Measurements from ENCODE around the gene CRYGC.

DNA sequence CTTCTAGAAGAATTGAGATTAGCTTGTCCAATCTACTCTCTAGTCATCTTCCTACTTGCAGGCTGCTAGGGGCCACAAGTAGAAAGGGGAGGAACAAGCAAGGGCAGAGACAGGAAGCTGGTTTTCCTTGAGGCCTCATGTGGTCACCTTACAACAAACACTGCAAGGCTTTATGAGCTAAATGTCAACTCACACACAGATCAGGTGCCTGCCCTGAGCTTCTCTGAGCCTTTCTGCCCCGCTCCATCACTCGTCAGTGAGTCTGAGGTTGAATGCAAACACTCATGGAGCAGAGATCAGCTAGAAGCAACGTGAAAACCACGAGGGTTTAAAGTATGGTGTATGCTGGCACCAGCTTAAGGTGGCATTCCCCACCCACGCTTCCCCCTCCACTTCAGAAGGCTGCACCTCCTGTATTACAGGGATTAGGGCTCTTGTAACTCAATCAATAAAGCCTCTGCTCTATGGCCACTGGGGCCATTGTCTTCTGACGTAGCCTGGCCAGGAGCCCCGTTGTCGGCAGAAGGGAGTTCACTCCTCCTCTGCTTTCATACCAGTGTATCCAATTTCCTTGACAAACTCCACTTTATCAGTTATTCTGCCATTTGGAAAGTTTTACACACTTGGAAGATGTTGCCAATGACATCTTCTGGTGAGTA, 5.4 kb upstream of the CRYGC start:
- TF ChIP-seq TAF1 (IDR thresholded peaks at IDR 0.05; ENCODE audit: low read depth, low read length) (no peak), POLR2AphosphoS5 (IDR thresholded peaks at IDR 0.05; ENCODE audit: low read depth, low read length) (no peak), SPI1 (IDR thresholded peaks at IDR 0.05; ENCODE audit: low read depth, low read length) (no peak), POLR2A (IDR thresholded peaks at IDR 0.05; ENCODE audit: low read depth, low read length) (no peak), POU2F2 (IDR thresholded peaks at IDR 0.05; ENCODE audit: low read depth, low read length) (no peak), PAX5 (IDR thresholded peaks at IDR 0.05; ENCODE audit: insufficient read depth, low read length, severe bottlenecking) (no peak)

Measured in GM12891 (cell line).